Osteocyte (in vitro differentiated cells): ENCODE results near the gene VPS13D. TPM values are rescaled to one million over a fixed set of nuclear protein-coding genes. Genes with fewer than 3 reads are reported as not detected.

ENCODE experiments used
- DNase-seq: peaks from one replicate; pipeline ENCODE4 v3.0.0; 2021; ENCODE audit warnings: mixed read lengths; ENCODE audit not compliant: unreplicated experiment; ENCODE audit errors: extremely low spot score
- H3K27ac Mint-ChIP-seq: one replicate; pipeline ENCODE4 v1.8.0; 2021; ENCODE audit warnings: mild to moderate bottlenecking, mixed read lengths; ENCODE audit not compliant: unreplicated experiment
- H3K27me3 Mint-ChIP-seq: one replicate; pipeline ENCODE4 v1.8.0; 2021; ENCODE audit warnings: mixed read lengths; ENCODE audit not compliant: unreplicated experiment
- H3K36me3 Mint-ChIP-seq: one replicate; pipeline ENCODE4 v1.8.0; 2021; ENCODE audit warnings: mixed read lengths; ENCODE audit not compliant: unreplicated experiment
- H3K4me1 Mint-ChIP-seq: one replicate; pipeline ENCODE4 v1.8.0; 2021; ENCODE audit warnings: mixed read lengths; ENCODE audit not compliant: unreplicated experiment
- H3K4me3 Mint-ChIP-seq: one replicate; pipeline ENCODE4 v1.8.0; 2021; ENCODE audit warnings: mild to moderate bottlenecking, moderate library complexity, mixed read lengths; ENCODE audit not compliant: unreplicated experiment
- H3K9me3 Mint-ChIP-seq: one replicate; pipeline ENCODE4 v1.8.0; 2021; ENCODE audit warnings: mixed read lengths; ENCODE audit not compliant: unreplicated experiment
- total RNA-seq: library from RNA; stranded (reverse); gene quantifications from 2 replicates; pipeline ENCODE4 v1.2.1, GENCODE V29; 2021
- TF ChIP-seq, protein P1 (sequence below): fragments of 200-600 bp; sonication (generic); IDR thresholded peaks from 2 replicates; pipeline ENCODE4 v1.5.0; 2021; ENCODE audit warnings: antibody characterized with exemption, mild to moderate bottlenecking, moderate library complexity

VPS13D gene
- total RNA-seq, 1 donor from 2014 or later = 41.1 TPM

DNA sequence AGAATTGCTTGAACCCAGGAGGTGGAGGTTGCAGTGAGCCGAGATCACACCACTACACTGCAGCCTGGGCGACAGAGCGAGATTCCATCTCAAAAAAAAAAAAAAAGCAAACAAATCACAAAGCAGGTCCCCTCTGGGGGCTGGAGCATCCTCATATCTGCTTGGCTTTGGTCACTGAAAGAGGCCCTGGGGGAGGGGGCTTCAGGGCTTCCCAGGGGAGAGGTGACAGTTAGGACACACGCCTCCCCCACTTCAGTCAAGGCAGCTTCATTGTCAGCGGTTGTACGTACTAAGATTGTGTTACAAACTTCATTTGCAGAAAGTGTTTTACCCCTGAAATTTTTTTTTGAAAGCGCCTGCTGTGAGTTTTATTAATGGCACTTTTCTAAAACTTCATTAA, 257.7 kb downstream of the VPS13D start:
- H3K9me3 Mint-ChIP-seq = no peaks in the 10 kb centered on the region
- peaks cover 29% of the 10 kb centered on the region for H3K4me1 Mint-ChIP-seq
- TF ChIP-seq, protein P1, sequence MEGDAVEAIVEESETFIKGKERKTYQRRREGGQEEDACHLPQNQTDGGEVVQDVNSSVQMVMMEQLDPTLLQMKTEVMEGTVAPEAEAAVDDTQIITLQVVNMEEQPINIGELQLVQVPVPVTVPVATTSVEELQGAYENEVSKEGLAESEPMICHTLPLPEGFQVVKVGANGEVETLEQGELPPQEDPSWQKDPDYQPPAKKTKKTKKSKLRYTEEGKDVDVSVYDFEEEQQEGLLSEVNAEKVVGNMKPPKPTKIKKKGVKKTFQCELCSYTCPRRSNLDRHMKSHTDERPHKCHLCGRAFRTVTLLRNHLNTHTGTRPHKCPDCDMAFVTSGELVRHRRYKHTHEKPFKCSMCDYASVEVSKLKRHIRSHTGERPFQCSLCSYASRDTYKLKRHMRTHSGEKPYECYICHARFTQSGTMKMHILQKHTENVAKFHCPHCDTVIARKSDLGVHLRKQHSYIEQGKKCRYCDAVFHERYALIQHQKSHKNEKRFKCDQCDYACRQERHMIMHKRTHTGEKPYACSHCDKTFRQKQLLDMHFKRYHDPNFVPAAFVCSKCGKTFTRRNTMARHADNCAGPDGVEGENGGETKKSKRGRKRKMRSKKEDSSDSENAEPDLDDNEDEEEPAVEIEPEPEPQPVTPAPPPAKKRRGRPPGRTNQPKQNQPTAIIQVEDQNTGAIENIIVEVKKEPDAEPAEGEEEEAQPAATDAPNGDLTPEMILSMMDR = no peak
- no peaks in the 10 kb centered on the region for H3K27me3 Mint-ChIP-seq
- no peak for DNase-seq
- no peak overlapping the region for H3K4me3 Mint-ChIP-seq
- H3K36me3 Mint-ChIP-seq = peaks cover 6% of the 10 kb centered on the region
- H3K27ac Mint-ChIP-seq = no peak overlapping the region

DNA sequence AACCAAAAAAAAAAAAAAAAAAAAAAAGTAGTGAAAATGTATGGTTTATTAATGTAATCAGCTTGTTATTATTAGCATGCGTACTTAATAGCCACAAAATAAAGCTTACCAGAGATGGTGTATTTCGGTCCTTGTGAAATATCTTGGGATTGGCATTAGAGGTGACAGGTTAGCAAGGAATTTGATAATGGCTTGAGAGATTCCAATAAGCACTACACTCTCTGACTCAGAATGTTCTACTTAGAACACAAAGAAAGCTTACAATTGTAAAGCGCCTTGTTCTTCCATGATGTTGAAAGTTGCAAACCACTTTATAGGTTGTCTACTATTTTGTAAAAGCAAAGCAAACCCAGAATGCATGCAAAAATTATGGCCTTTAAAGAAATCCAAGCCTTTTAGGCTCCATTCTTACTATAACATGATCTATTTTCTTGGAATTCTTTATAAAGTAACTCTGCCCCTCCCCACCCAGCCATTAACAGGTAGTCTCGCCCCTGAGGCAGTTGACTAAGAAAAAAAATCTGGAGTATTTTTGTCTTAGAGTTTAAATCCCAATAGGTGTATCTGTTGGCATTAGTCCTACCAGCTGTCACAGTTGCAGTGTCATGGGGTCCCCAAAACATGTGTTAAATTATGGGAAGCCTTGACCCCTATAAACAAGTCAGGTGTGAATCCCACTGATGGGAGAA, 259.0 kb downstream of the VPS13D start:
- Mint-ChIP-seq H3K4me3 (no peak overlapping the region), H3K27me3 (no peaks in the 10 kb centered on the region), H3K4me1 (peaks cover 29% of the 10 kb centered on the region), H3K9me3 (no peaks in the 10 kb centered on the region), H3K36me3 (peaks cover 9% of the 10 kb centered on the region), H3K27ac (no peak overlapping the region)
- no peak for DNase-seq
- TF ChIP-seq, protein P1 = no peak

DNA sequence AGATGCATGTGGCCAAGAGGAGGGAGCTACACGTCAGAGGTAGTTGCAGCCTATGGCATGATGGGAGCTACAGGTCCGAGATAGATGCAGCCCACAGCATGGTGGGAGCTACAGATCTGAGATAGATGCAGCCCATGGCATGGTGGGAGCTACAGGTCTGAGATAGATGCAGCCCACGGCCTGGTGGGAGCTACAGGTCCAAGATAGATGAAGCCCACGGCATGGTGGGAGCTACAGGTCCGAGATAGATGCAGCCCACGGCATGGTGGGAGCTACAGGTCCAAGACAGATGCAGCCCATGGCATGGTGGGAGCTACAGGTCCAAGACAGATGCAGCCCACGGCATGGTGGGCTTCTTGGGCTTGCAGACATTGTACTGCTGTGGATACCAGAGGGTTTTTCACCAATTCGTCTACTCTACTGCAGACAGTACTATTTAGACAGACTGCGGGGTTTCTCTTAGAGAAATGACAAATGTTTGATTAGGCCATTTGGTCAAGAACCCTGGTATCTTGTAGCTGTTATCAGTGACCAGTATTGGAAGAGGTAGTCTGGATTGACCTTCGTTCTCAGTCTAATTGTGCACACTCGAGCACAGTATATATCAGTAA, 260.8 kb downstream of the VPS13D start:
- Mint-ChIP-seq H3K4me3 (no peak overlapping the region), H3K27ac (no peak overlapping the region), H3K4me1 (peaks cover 17% of the 10 kb centered on the region), H3K36me3 (peaks cover 6% of the 10 kb centered on the region), H3K9me3 (no peaks in the 10 kb centered on the region), H3K27me3 (no peaks in the 10 kb centered on the region)
- TF ChIP-seq, protein P1 = no peak
- no peak for DNase-seq

DNA sequence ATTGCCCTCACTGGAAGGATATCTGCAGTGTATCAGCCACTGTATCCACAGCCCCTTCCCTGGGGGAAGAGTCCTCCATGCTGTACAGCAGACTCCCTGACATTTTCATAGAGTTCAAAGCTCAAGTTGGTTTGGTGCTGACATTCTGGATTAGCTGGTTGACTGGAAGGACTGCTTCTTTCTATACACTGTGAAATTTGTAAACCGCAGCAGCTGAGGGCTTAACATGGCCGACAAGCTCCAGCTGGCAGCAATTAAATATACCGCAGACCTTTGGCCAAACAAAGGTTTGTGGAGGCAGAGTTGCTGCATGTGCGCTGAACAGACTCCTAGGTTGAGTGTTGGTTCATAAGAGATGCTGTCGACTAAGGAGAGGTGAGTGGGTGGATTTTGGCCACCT, 261.8 kb downstream of the VPS13D start:
- Mint-ChIP-seq H3K27me3 (no peaks in the 10 kb centered on the region), H3K4me3 (no peak overlapping the region), H3K36me3 (peaks cover 6% of the 10 kb centered on the region), H3K27ac (no peak overlapping the region), H3K9me3 (no peaks in the 10 kb centered on the region), H3K4me1 (peaks cover 12% of the 10 kb centered on the region)
- TF ChIP-seq, protein P1 = no peak
- DNase-seq = no peak

DNA sequence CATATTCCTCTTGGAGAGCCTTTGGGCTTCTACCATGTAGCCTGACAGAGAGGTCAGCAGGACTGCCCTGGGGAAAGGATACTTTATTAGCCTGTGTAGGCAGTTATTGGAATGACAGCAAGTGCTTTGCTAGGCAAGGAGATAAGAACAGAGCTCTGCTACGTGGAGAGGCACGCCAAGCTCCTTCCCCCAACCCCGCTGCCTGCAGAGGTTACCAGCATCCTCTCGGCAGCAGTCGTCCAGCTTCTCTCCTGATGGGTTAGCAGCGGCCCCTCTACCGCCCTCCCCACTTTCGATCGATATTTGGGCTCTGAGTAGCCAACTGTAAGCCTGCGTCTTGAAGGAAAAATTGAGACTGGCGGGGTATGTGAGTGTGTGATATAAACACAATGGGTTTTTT, 265.9 kb downstream of the VPS13D start:
- TF ChIP-seq, protein P1 = no peak
- DNase-seq = no peak
- H3K36me3 Mint-ChIP-seq = peaks cover 28% of the 10 kb centered on the region
- H3K4me1 Mint-ChIP-seq = peaks cover 16% of the 10 kb centered on the region
- H3K9me3 Mint-ChIP-seq = no peaks in the 10 kb centered on the region
- H3K4me3 Mint-ChIP-seq = no peak overlapping the region
- no peak overlapping the region for H3K27ac Mint-ChIP-seq
- no peaks in the 10 kb centered on the region for H3K27me3 Mint-ChIP-seq
